CD4-positive, alpha-beta T cell (primary cell): Measurements from ENCODE around the gene TAF3. TPM values are rescaled to one million over a fixed set of nuclear protein-coding genes. Genes with fewer than 3 reads are reported as not detected.

Experiments
- ATAC-seq: fragments of 200-7000 bp; cut with Tn5 transposase; one replicate; pipeline ENCODE4 v1.10.0; 2022; ENCODE audit warnings: mild to moderate bottlenecking; ENCODE audit not compliant: poor library complexity
- CTCF ChIA-PET: fragments of 350-600 bp; sonication (Branson Sonifier 250); formaldehyde crosslinking; loops from one replicate; lab custom pipeline; 2021; ENCODE audit warnings: antibody characterized with exemption, inconsistent platforms; lab: Charles Lee
- POLR2A ChIA-PET: fragments of 350-600 bp; sonication (Branson Sonifier 250); formaldehyde crosslinking; loops from one replicate; lab custom pipeline; 2021; ENCODE audit warnings: antibody characterized with exemption, inconsistent platforms; lab: Charles Lee
- DNase-seq, 14 experiments: peaks; one replicate each; pipeline ENCODE4 v3.0.0-alpha.2; 2013 to 2020; ENCODE audit warnings: mixed read lengths in 2 of 14
- H3K27ac ChIP-seq, 2 donors: one replicate each; pipeline versions ENCODE4 v1.5.1 to v1.7.0; 2013; ENCODE audit warnings: low read length in 2 of 2, low read depth in 1 of 2, mild to moderate bottlenecking in 1 of 2
- H3K27me3 ChIP-seq, 2 experiments: 1 replicate in 1 of 2; 2 replicates in 1 of 2; pipeline versions ENCODE4 v1.6.1 to v1.7.0; 2013; ENCODE audit warnings: low read length in 2 of 2, control low read depth in 1 of 2, mild to moderate bottlenecking in 1 of 2, moderate library complexity in 1 of 2; ENCODE audit not compliant: insufficient read depth in 2 of 2, control insufficient read depth in 1 of 2
- H3K36me3 ChIP-seq: one replicate; pipeline ENCODE4 v1.6.1; 2013; ENCODE audit warnings: low read length, control low read depth; ENCODE audit not compliant: insufficient read depth
- H3K4me1 ChIP-seq: one replicate; pipeline ENCODE4 v1.6.1; 2013; ENCODE audit warnings: low read length, control low read depth; ENCODE audit not compliant: insufficient read depth
- H3K4me3 ChIP-seq: one replicate; pipeline ENCODE4 v1.5.1; 2013; ENCODE audit warnings: mild to moderate bottlenecking, low read length, moderate library complexity
- H3K9me3 ChIP-seq, 2 experiments: 1 replicate in 1 of 2; 2 replicates in 1 of 2; pipeline versions ENCODE4 v1.6.1 to v1.7.0; 2013; ENCODE audit warnings: low read length in 2 of 2, mild to moderate bottlenecking in 2 of 2, control low read depth in 1 of 2, moderate library complexity in 1 of 2; ENCODE audit not compliant: control insufficient read depth in 1 of 2, insufficient read depth in 1 of 2
- H3K27ac Mint-ChIP-seq: one replicate; pipeline ENCODE4 v1.8.0; 2020; ENCODE audit warnings: mixed read lengths
- H3K27me3 Mint-ChIP-seq: one replicate; pipeline ENCODE4 v1.8.0; 2021; ENCODE audit warnings: mixed read lengths
- H3K36me3 Mint-ChIP-seq: one replicate; pipeline ENCODE4 v1.8.0; 2021; ENCODE audit warnings: low read depth, mixed read lengths
- H3K4me1 Mint-ChIP-seq: one replicate; pipeline ENCODE4 v1.8.0; 2021; ENCODE audit warnings: low read depth, mixed read lengths
- H3K4me3 Mint-ChIP-seq: one replicate; pipeline ENCODE4 v1.8.0; 2020; ENCODE audit warnings: mild to moderate bottlenecking, mixed read lengths
- H3K9me3 Mint-ChIP-seq: one replicate; pipeline ENCODE4 v1.8.0; 2020; ENCODE audit warnings: mixed read lengths
- intact Hi-C, 2 experiments: fragments of 100-400 bp; cut with DNase I in 1 of 2; cut with micrococcal nuclease in 1 of 2; formaldehyde crosslinking; loops; one replicate each; pipeline versions ENCODE4 v1.15.1 to v1.9.0; 2023 to 2025; cut with DNase I, micrococcal nuclease
- total RNA-seq, 174 experiments: library from RNA in 2 of 174; stranded (reverse) in 2 of 174; gene quantifications; one replicate each; pipeline ENCODE4 v1.2.3 and lab custom pipeline; 2021 to 2026
- TF ChIP-seq, protein P1 (sequence below): fragments of 200-600 bp; IDR thresholded peaks from one replicate; pipeline ENCODE4 v1.8.0; 2022; ENCODE audit warnings: antibody characterized with exemption, mild to moderate bottlenecking

TAF3 gene
- total RNA-seq, 2 experiments from 2014 or later = 12.6 to 12.8 TPM

DNA sequence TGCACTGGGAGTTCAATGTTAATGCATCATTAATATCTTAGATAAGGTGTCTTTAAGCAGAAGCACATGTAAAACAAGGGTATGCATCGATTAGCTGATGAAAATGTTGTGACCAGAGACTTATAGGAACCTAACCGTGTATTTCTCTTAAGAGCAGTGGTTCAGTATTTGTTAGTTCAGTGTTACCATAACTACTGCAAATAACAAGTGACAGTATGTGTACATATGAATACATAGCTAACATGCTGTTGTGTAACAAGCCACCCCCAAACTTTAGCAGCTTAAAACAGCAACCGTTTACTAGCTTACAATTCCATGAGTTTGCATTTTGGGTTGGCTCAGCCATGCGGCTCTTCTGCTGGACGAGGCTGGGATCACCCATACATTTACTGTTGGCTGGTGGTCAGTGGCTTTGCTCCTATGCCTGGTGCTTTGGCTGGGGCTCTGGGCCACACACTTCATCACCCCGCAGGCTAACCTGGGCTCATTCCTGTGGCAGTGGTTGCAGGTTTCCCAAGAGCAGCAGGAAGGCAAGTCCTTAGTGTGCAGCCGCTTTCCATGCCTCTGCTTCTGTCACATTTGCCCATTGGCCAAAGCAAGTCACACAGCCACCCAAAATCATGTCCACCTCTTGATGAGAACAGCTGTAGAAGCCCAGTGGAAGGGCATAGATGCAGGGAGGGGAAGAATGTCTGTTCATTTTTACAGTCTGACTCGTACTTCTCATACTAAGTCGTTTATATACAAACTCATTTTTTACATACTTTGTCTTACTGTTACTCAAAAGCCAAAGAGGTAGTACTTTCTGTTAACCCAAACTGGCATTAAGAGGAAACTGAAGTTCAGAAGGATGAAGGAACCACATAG, 132.9 kb downstream of the TAF3 start:
- no peaks in the 10 kb centered on the region for H3K27me3 ChIP-seq
- POLR2A ChIA-PET = no interaction called here
- intact Hi-C loops = no loop called here
- peaks cover 22% of the 10 kb centered on the region for H3K36me3 Mint-ChIP-seq
- H3K9me3 ChIP-seq = no peaks in the 10 kb centered on the region
- CTCF ChIA-PET = no interaction called here
- no peaks in the 10 kb centered on the region for H3K27me3 Mint-ChIP-seq
- H3K27ac ChIP-seq = no peak overlapping the region
- H3K4me1 Mint-ChIP-seq = peaks cover 55% of the 10 kb centered on the region
- no peak overlapping the region for H3K27ac Mint-ChIP-seq
- no peak for DNase-seq
- no peak overlapping the region for H3K4me3 Mint-ChIP-seq
- no peaks in the 10 kb centered on the region for H3K9me3 Mint-ChIP-seq
- no peaks in the 10 kb centered on the region for H3K4me1 ChIP-seq
- TF ChIP-seq, protein P1, sequence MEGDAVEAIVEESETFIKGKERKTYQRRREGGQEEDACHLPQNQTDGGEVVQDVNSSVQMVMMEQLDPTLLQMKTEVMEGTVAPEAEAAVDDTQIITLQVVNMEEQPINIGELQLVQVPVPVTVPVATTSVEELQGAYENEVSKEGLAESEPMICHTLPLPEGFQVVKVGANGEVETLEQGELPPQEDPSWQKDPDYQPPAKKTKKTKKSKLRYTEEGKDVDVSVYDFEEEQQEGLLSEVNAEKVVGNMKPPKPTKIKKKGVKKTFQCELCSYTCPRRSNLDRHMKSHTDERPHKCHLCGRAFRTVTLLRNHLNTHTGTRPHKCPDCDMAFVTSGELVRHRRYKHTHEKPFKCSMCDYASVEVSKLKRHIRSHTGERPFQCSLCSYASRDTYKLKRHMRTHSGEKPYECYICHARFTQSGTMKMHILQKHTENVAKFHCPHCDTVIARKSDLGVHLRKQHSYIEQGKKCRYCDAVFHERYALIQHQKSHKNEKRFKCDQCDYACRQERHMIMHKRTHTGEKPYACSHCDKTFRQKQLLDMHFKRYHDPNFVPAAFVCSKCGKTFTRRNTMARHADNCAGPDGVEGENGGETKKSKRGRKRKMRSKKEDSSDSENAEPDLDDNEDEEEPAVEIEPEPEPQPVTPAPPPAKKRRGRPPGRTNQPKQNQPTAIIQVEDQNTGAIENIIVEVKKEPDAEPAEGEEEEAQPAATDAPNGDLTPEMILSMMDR = no peak
- H3K4me3 ChIP-seq = no peak overlapping the region
- no peaks in the 10 kb centered on the region for H3K36me3 ChIP-seq
- ATAC-seq = no peak

DNA sequence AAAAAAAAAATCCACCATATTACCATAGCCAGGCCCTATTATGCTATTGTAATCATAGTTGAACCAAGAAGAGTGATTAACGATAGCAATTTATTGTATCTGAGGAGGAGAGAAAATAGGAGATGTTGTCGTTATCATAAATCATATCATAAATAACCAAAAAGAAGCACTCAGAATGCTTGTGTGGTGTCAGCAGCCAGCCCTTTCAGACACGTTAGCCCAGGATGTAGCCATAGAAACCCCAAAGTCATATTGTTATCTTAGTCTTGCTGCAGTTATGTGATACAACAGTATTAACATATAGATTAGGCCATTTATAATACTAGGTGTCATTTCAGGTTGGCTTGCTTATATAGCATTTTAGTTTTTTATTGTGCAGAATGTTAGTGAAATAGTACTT, 134.0 kb downstream of the TAF3 start:
- Mint-ChIP-seq H3K4me3 (no peak overlapping the region), H3K27ac (no peak overlapping the region), H3K4me1 (peaks cover 59% of the 10 kb centered on the region), H3K9me3 (no peaks in the 10 kb centered on the region), H3K27me3 (no peaks in the 10 kb centered on the region), H3K36me3 (peaks cover 19% of the 10 kb centered on the region)
- no peaks in the 10 kb centered on the region for H3K36me3 ChIP-seq
- H3K9me3 ChIP-seq = no peaks in the 10 kb centered on the region
- POLR2A ChIA-PET = no interaction called here
- ATAC-seq (no peak), DNase-seq (no peak)
- TF ChIP-seq, protein P1 = no peak
- no peaks in the 10 kb centered on the region for H3K4me1 ChIP-seq
- no peak overlapping the region for H3K4me3 ChIP-seq
- H3K27me3 ChIP-seq = no peaks in the 10 kb centered on the region
- CTCF ChIA-PET = no interaction called here
- H3K27ac ChIP-seq = no peak overlapping the region
- intact Hi-C loops = no loop called here

DNA sequence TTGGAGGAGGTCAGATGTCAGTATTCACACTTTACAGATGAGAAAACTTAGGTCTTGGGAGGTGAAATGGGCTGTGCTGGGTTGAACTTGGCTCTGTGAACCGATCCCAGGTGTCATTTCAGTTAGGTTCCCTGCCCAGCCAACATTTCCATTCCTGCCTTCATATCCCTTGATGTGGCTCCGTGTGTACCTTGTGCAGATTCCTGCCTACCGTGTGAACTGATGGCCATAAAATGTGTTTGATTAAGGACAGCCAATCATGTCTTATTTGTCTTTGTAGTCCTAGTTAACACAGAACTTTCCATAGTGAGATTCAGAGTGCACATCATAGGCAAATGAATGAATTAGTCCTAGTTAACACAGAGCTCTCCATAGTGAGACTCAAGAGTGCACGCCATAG, 135.1 kb downstream of the TAF3 start:
- Histone ChIP-seq H3K4me3 (no peak overlapping the region), H3K4me1 (no peaks in the 10 kb centered on the region), H3K27me3 (no peaks in the 10 kb centered on the region), H3K27ac (no peak overlapping the region), H3K9me3 (no peaks in the 10 kb centered on the region), H3K36me3 (no peaks in the 10 kb centered on the region)
- Mint-ChIP-seq H3K36me3 (peaks cover 11% of the 10 kb centered on the region), H3K27ac (no peak overlapping the region), H3K4me3 (no peak overlapping the region), H3K9me3 (no peaks in the 10 kb centered on the region), H3K27me3 (no peaks in the 10 kb centered on the region), H3K4me1 (peaks cover 52% of the 10 kb centered on the region)
- TF ChIP-seq, protein P1 = no peak
- ChIA-PET POLR2A (no interaction called here), CTCF (no interaction called here)
- DNase-seq (no peak), ATAC-seq (no peak)
- intact Hi-C loops = no loop called here
